Chondrocyte (in vitro differentiated cells): ENCODE measurements around the gene MYCN. TPM values are rescaled to one million over a fixed set of nuclear protein-coding genes. Genes with fewer than 3 reads are reported as not detected.

ENCODE experiments used
- DNase-seq: peaks from one replicate; pipeline ENCODE4 v3.0.0; 2021; ENCODE audit warnings: mixed read lengths, low spot score
- H3K27ac Mint-ChIP-seq: one replicate; pipeline ENCODE4 v1.8.0; 2021; ENCODE audit warnings: mild to moderate bottlenecking, moderate library complexity, mixed read lengths; ENCODE audit not compliant: unreplicated experiment
- H3K27me3 Mint-ChIP-seq: 2 replicates; pipeline ENCODE4 v1.8.0; 2021; ENCODE audit warnings: low read depth, mixed read lengths
- H3K36me3 Mint-ChIP-seq: 2 replicates; pipeline ENCODE4 v1.8.0; 2021; ENCODE audit warnings: low read depth, mixed read lengths
- H3K4me1 Mint-ChIP-seq: 2 replicates; pipeline ENCODE4 v1.8.0; 2021; ENCODE audit warnings: low read depth, mild to moderate bottlenecking, mixed read lengths
- H3K4me3 Mint-ChIP-seq: one replicate; pipeline ENCODE4 v1.8.0; 2021; ENCODE audit warnings: mild to moderate bottlenecking, moderate library complexity, mixed read lengths; ENCODE audit not compliant: unreplicated experiment
- H3K9me3 Mint-ChIP-seq: 2 replicates; pipeline ENCODE4 v1.8.0; 2021; ENCODE audit warnings: low read depth, mixed read lengths
- CTCF ChIP-seq: fragments of 200-600 bp; sonication (generic); IDR thresholded peaks from 2 replicates; pipeline ENCODE4 v1.5.0; 2021; ENCODE audit warnings: antibody characterized with exemption, mild to moderate bottlenecking, moderate library complexity
- total RNA-seq: library from RNA; stranded (reverse); gene quantifications from 3 replicates; pipeline ENCODE4 v1.2.1, GENCODE V29; 2021

Gene MYCN
- total RNA-seq, 1 donor from 2014 or later, result 0.17 TPM

- peaks cover 12% of the 10 kb centered on the region for H3K27me3 Mint-ChIP-seq
- no peaks in the 10 kb centered on the region for H3K9me3 Mint-ChIP-seq
- TF ChIP-seq CTCF, result no peak
- peak overlapping the region; percentile 68 for H3K27ac Mint-ChIP-seq
- no peak overlapping the region for H3K4me3 Mint-ChIP-seq
- H3K36me3 Mint-ChIP-seq, result no peaks in the 10 kb centered on the region
- peaks cover 10% of the 10 kb centered on the region for H3K4me1 Mint-ChIP-seq
- DNase-seq, result no peak
These were observed 28.2 kb downstream of the MYCN start for GRCh38 chr2:15968280-15969178.

GRCh38 chr2:15969214-15969613 lies 28.9 kb downstream of the MYCN start:
- Mint-ChIP-seq H3K27me3 (peaks cover 12% of the 10 kb centered on the region), H3K27ac (no peak overlapping the region), H3K36me3 (no peaks in the 10 kb centered on the region), H3K4me1 (peaks cover 10% of the 10 kb centered on the region), H3K9me3 (no peaks in the 10 kb centered on the region), H3K4me3 (no peak overlapping the region)
- TF ChIP-seq CTCF, result no peak
- no peak for DNase-seq

GRCh38 chr2:15970701-15971100 lies 30.4 kb downstream of the MYCN start:
- no peaks in the 10 kb centered on the region for H3K36me3 Mint-ChIP-seq
- no peak overlapping the region for H3K27ac Mint-ChIP-seq
- H3K9me3 Mint-ChIP-seq, result no peaks in the 10 kb centered on the region
- no peak overlapping the region for H3K4me3 Mint-ChIP-seq
- no peak for TF ChIP-seq CTCF
- peaks cover 10% of the 10 kb centered on the region for H3K4me1 Mint-ChIP-seq
- no peak for DNase-seq
- peaks cover 12% of the 10 kb centered on the region for H3K27me3 Mint-ChIP-seq

GRCh38 chr2:15971351-15971750 lies 31.0 kb downstream of the MYCN start:
- DNase-seq, result no peak

More at GRCh38 chr2:15971351-15971750, 31.0 kb downstream of the MYCN start:
- Mint-ChIP-seq H3K27me3 (peaks cover 12% of the 10 kb centered on the region), H3K36me3 (no peaks in the 10 kb centered on the region), H3K4me3 (no peak overlapping the region), H3K4me1 (peaks cover 10% of the 10 kb centered on the region), H3K9me3 (no peaks in the 10 kb centered on the region), H3K27ac (no peak overlapping the region)
- no peak for TF ChIP-seq CTCF
